ENCODE data around the gene LHFPL6.

The LHFPL6 gene

GRCh38 chr13:39554371-39554770, 48.6 kb downstream of the LHFPL6 start:
- DNase-seq (no peak), ATAC-seq (no peak)

GRCh38 chr13:39552246-39552645, 50.7 kb downstream of the LHFPL6 start:
- DNase-seq (no peak), ATAC-seq (no peak)

GRCh38 chr13:39550931-39551330, 52.1 kb downstream of the LHFPL6 start:
- ATAC-seq: no peak
- no peak for DNase-seq

GRCh38 chr13:39547108-39547507, 55.9 kb downstream of the LHFPL6 start:
- no peak for DNase-seq
- ATAC-seq: no peak

- DNase-seq: no peak
- ATAC-seq: no peak
These were observed 60.6 kb downstream of the LHFPL6 start for GRCh38 chr13:39542361-39542760.

- DNase-seq (no peak), ATAC-seq (no peak)
These were observed 61.9 kb downstream of the LHFPL6 start for GRCh38 chr13:39540929-39541605.

- DNase-seq: no peak
- no peak for ATAC-seq
These were observed 63.9 kb downstream of the LHFPL6 start for GRCh38 chr13:39538816-39539790.

- ATAC-seq (no peak), DNase-seq (no peak)
These were observed 66.1 kb downstream of the LHFPL6 start for GRCh38 chr13:39536906-39537305.

- ATAC-seq (no peak), DNase-seq (no peak)
These were observed 66.7 kb downstream of the LHFPL6 start for GRCh38 chr13:39536274-39536673.

GRCh38 chr13:39533651-39534150, 69.3 kb downstream of the LHFPL6 start:
- ATAC-seq: no peak
- DNase-seq: no peak

GRCh38 chr13:39531646-39532045, 71.3 kb downstream of the LHFPL6 start:
- ATAC-seq: no peak
- no peak for DNase-seq

- DNase-seq: no peak
- ATAC-seq: no peak
These were observed 72.1 kb downstream of the LHFPL6 start for GRCh38 chr13:39530916-39531315.

- DNase-seq: no peak
- ATAC-seq: no peak
These were observed 74.4 kb downstream of the LHFPL6 start for GRCh38 chr13:39528661-39528980.

- ATAC-seq (no peak), DNase-seq (no peak)
These were observed 74.9 kb downstream of the LHFPL6 start for GRCh38 chr13:39527961-39528660.

- DNase-seq (no peak), ATAC-seq (no peak)
These were observed 75.7 kb downstream of the LHFPL6 start for GRCh38 chr13:39527301-39527700.

GRCh38 chr13:39526499-39526898, 76.5 kb downstream of the LHFPL6 start:
- ATAC-seq (no peak), DNase-seq (no peak)

- ATAC-seq: no peak
These were observed 77.5 kb downstream of the LHFPL6 start for GRCh38 chr13:39525506-39525905.

GRCh38 chr13:39524795-39525194, 78.2 kb downstream of the LHFPL6 start:
- no peak for DNase-seq
- ATAC-seq: no peak

More at GRCh38 chr13:39525506-39525905, 77.5 kb downstream of the LHFPL6 start:
- DNase-seq: no peak

- DNase-seq: no peak
- ATAC-seq: no peak
These were observed 80.7 kb downstream of the LHFPL6 start for GRCh38 chr13:39522329-39522728.

- ATAC-seq (no peak), DNase-seq (no peak)
These were observed 81.3 kb downstream of the LHFPL6 start for GRCh38 chr13:39521701-39522100.

- DNase-seq (no peak), ATAC-seq (no peak)
These were observed 86.9 kb downstream of the LHFPL6 start for GRCh38 chr13:39516096-39516495.

GRCh38 chr13:39515224-39515714, 87.7 kb downstream of the LHFPL6 start:
- DNase-seq: no peak
- no peak for ATAC-seq

- ATAC-seq (no peak), DNase-seq (no peak)
These were observed 90.3 kb downstream of the LHFPL6 start for GRCh38 chr13:39512687-39513086.

All from stimulated activated naive CD8-positive, alpha-beta T cell treated with anti-CD3 and anti-CD28 coated beads, Interleukin-15, Interleukin-2, amounts not matched to agents 100 U/mL and 50 U/mL, for 24 hours (primary cell).